Measurements from ENCODE around the gene GALNT17.

GRCh38 chr7:71221549-71221948 lies 89.6 kb downstream of the GALNT17 start:
- TF ChIP-seq POLR2A (IDR thresholded peaks at IDR 0.05; ENCODE audit: low read depth, low read length) (no peak), TAF1 (IDR thresholded peaks at IDR 0.05; ENCODE audit: borderline replicate concordance, low read depth, low read length) (no peak), POLR2AphosphoS5 (IDR thresholded peaks at IDR 0.05; ENCODE audit: low read depth, low read length) (no peak)

Measured in GM12892 (cell line).